HG03025 (cell line): ENCODE data around the gene KIAA0930.

ENCODE experiments used
- ATAC-seq: cut with Tn5 transposase; IDR thresholded peaks from one replicate; pipeline ENCODE4 v1.9.1; 2021; ENCODE audit warnings: mild to moderate bottlenecking, moderate library complexity; ENCODE audit not compliant: unreplicated experiment, low FRiP score

Gene KIAA0930

GRCh38 chr22:45185718-45186514 lies 54.8 kb downstream of the KIAA0930 start:
- ATAC-seq = no peak

- no peak for ATAC-seq
These were observed 56.7 kb downstream of the KIAA0930 start for GRCh38 chr22:45183974-45184373.

DNA sequence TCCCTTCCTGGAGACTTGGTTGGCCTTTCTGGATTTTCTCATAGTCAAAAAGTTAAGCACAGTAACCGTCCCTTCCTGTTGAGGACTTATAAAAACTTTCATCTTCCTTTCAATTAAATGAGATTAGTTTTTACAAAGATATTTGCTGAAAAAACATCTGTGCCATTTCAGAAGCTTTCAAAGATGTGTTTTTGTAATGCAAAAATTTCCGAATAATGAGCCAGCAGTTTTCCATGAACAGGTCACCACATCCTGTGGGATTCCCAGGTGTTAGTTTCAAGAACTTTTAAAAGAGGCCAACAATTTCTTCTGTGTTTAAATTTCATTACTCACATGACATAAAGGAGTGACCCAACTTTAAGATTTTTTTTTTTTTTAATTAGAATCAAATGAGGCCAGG lies 58.9 kb downstream of the KIAA0930 start:
- ATAC-seq = no peak

- ATAC-seq = no peak
These were observed 59.5 kb downstream of the KIAA0930 start for GRCh38 chr22:45181240-45181639.

DNA sequence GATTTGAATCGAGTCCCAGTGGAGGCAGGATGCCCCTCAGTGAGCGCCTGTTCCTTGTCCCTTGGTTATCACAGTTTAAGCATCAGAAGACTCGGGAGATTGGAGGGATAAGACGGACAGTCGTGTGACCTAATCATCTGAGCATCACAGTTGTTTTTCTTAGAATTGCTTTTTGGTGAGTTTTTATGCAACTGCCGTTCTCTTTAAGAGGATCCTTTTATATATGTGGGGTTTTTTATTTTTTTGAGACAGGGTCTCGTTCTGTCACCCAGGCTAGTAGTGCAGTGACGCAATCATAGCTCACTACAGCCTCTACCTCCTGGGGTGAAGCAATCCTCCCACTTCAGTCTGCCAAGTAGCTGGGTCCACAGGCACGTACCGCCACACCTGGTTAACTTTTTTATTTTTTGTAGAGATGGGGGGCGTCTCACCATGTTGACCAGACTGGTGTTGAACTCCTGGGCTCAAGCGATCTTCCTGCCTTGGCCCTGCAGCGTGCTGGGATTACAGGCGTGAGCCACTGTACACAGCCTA lies 60.5 kb downstream of the KIAA0930 start:
- ATAC-seq = no peak

DNA sequence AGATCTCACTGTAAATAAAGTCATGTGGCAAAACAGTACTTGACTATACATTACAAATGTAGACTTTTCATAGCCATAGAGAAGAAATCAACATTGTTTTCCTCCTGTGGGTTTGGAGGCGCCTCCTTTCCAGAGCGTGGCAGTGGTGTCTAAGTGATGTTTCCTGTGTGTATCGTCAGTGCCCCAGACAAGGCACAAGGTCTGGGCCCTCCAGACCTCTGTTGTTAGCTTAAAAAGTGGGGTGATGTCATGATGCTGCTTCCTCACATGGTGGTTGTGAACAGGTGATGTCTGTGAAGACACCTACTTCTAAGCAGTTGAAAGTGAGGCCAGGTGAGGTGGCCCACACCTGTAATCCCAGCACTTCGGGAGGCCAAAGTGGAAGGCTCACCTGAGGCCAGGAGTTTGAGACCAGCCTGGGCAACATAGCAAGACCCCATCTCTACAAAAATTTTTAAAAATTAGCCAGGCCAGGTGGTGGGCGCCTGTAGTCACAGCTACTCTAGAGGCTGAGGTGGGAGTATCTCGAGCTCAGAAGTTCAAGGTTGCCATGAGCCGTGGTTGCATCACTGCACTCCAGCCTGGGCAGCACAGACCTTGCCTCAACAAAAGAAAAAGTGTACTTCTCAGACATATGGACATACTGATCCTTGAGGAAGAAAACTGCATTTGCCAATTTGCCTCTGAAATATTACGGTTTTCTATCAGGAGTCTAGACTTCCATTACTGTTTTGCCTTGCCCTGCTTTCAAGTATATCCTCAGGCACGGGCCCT lies 61.2 kb downstream of the KIAA0930 start:
- no peak for ATAC-seq

GRCh38 chr22:45172881-45173585 lies 67.7 kb downstream of the KIAA0930 start:
- ATAC-seq = no peak

- no peak for ATAC-seq
These were observed 68.9 kb downstream of the KIAA0930 start for GRCh38 chr22:45171830-45172229.

DNA sequence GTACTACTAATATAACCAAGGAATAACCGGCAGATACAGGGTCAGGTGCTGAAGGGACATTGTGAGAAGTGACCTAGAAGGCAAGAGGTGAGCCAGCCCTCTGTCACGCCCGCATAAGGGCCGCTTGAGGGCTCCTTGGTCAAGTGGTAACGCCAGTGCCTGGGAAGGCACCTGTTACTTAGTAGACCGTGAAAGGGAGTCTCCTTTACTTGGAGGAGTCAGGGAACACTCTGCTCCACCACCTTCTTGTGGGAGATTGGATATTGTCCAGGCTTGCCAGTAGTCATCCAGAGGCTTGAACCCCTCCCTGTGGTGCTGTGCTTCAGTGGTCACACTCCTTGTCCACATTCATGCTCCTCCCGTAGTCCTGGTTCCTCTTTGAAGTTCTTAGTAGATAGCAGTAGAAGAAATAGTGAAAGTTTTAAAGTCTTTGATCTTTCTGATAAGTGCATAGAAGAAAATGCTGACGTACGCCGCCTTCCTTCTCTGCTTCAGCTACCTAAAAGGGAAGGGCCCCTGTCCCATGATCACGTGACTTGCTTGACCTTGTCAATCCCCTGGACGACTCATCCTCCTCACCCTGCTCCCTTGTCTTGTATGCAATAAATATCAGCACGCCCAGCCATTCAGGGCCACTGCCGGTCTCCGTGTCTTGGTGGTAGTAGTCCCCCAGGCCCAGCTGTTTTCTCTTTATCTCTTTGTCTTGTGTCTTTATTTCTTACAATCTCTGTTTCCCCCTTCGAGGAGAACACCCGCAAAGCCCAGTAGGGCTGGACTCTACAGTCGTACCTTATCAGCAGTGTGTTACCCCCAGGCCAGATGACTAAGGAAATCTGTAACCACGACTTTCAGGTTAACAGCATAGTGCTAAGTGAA lies 70.9 kb downstream of the KIAA0930 start:
- ATAC-seq = no peak

DNA sequence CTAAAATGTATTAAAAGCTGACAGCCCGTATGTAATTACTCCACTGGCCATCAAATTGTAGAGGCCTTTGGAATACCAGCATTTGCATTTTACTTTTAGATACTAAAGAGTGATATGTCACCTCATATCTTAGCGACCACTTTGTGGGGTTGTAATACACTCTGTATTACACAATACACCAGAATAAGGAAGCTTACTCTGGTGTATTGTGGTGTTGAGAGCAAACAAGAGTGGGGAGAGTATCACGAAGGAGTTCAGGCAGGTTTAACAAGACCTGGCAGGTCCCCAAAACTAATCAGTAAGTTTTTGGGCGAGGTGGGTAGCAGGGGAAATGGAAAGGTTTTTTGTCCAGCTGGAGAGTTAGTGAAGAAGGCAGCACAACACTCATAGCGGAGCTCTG lies 73.8 kb downstream of the KIAA0930 start:
- no peak for ATAC-seq

GRCh38 chr22:45164270-45165088 lies 76.2 kb downstream of the KIAA0930 start:
- peak; percentile 18 for ATAC-seq

DNA sequence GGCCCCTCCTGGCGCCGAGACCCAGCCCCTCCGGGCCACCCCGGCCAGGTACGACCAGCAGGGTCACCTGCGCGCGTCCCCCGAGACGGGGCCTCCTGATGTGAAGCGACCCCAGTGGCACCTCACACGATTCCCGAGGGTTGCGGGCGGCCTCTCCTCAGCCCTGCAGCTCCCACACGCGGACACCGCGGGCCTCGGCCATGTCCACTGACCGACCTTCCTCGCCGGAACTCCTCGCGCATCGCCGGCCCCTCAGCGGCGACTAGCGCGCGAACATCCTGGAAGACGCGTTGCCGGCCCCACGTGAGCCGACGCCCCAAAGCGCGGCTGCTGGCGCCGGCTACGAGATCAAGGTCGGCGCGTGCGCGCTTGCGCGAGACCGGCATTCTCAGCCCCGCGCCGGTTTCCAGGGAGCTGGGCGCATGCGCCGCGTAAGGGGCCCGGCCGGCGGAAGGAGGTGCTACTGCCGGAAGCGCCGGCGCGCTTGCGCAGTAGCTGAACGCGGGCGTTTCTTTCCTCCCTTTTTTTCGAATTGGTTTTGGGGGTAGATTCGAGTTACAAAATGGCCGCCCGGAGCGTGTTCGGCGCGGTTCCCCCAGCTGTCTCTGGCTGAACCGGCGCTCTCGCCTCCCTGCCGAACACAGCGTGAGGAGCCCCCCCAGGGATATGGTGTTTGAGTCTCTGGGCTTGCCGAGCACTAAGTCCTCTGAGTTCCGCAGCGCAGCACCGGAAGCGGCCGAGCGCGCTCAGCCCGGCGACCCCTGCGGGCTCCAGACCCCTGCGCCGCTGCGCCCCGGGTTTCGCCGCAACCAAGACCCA lies 77.0 kb downstream of the KIAA0930 start, which contains the start of gene NUP50:
Gene NUP50, plus strand, starts transcription at position 475 of the 819 bp plus-strand sequence. CDS start 4,253 bp downstream, outside the sequence.
- peak; percentile 69 for ATAC-seq

DNA sequence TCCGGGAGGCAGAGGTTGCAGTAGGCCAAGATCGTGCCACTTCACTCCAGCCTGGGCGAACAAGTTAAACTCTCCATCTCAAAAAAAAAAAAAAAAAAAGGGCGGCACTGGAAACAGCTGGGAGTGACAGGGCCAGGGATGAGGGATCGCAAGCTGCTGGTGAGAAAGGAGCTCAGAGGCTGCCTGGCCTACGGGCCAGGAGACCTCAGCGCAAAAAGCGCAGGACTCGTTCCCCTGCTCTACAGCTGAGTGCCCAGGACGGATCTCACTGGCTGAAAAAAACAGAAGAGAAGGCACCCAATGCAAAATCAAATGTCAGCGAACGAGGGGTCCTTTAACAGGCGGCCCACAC lies 77.6 kb downstream of the KIAA0930 start:
- ATAC-seq = peak; percentile 4

- ATAC-seq = no peak
These were observed 78.2 kb downstream of the KIAA0930 start for GRCh38 chr22:45162531-45162930.

DNA sequence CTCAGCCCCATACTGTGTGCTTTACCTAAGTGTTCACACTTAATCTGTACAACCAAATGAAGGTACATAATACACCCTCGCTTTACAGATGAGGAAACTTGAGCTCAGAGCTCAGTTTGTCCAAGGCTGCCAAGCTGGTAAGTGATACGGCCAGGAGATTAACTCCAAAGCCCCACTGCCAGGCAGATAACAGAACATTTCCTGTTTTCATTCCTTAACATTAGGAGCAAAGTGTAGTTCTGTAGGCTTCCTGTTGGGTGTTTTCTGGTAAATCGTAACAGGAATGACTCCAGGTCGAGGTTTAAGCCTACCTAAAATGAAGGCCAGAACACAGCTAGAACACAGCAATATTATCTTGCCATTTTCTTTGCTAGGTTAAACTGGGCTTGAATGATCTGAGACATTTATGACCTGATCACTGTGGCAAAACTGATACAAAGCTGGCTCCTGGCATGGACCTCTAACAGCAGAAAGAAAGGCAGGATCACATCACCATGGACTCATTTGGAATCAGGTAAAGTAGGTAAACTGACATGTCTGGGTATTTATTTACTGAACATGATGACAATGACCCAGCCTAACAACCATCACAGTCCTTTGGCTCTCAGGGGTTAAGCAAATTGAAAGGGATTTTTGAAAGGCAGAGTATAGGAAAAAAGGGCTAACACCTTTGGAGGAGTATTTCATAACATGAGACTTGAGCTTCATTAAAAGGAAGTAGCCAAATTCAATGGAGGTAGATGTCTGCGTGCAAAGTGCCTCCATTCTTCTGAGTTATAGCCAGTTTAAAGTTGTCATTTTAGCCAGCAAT lies 80.8 kb downstream of the KIAA0930 start:
- ATAC-seq = no peak

GRCh38 chr22:45157907-45158306 lies 82.8 kb downstream of the KIAA0930 start:
- ATAC-seq = no peak

GRCh38 chr22:45155050-45155840 lies 85.4 kb downstream of the KIAA0930 start:
- no peak for ATAC-seq
